HG03565 (cell line): ENCODE measurements around the gene PRDM2.

Experiments
- ATAC-seq: cut with Tn5 transposase; IDR thresholded peaks from one replicate; pipeline ENCODE4 v1.9.1; 2021; ENCODE audit warnings: mild to moderate bottlenecking, moderate library complexity; ENCODE audit not compliant: unreplicated experiment

Gene PRDM2

DNA sequence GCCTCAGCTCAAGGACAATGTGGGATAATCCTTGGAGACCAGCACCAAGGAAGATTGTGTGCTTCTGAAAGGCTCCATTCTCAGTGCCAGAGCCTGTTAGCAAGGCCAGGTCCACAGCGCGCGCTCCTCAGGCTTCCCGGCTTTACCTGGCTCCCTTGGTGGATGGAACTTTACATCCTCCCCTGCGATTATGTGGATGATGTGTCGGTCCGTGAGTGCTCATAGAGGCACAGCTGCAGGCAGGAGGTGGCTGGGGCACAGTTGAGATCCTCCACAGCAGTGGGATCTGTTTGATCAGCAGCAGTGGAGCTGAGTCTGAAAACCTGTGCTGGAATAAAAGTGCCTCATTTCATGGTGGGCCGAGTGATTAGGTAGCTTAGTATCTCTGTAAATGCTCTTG, 62.7 kb downstream of the PRDM2 start:
- ATAC-seq = no peak

DNA sequence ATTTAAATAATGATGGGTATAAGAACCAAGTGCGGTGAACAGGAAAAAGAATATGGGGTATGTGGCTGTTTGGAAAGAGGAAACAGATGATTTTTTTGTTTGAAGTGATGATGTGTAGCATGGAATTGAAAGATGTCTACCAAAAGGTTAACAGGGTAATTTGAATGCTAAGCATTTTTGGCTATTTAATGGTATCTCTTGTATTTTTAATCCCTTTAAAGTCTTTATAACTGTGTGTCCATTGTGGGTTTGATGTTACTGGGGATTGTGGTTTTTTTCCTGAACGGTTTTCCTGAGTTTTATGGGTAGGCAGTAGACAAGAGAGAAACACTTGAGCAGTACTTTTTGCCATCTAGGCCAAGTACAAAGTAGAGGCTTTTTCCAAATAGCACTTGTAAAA, 63.2 kb downstream of the PRDM2 start:
- no peak for ATAC-seq

DNA sequence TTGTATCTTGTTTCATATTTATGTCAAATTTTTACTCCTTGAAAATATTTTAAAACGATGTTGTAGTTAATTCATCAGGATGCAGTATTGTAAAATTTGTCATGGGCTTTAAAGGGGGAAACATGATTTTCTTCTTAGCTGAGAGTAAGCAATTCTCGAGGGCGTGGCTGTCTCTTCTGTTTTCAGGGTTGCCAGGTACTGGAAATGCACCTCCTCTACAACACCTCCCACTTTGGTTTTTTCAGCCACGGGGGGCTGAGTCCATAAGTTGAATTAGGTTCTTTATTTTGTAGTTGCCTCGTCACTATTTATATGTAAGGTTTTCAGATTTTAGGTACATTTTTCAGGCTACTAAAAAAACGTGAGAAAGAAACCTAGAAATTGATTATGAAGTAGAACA, 64.0 kb downstream of the PRDM2 start:
- ATAC-seq = no peak

DNA sequence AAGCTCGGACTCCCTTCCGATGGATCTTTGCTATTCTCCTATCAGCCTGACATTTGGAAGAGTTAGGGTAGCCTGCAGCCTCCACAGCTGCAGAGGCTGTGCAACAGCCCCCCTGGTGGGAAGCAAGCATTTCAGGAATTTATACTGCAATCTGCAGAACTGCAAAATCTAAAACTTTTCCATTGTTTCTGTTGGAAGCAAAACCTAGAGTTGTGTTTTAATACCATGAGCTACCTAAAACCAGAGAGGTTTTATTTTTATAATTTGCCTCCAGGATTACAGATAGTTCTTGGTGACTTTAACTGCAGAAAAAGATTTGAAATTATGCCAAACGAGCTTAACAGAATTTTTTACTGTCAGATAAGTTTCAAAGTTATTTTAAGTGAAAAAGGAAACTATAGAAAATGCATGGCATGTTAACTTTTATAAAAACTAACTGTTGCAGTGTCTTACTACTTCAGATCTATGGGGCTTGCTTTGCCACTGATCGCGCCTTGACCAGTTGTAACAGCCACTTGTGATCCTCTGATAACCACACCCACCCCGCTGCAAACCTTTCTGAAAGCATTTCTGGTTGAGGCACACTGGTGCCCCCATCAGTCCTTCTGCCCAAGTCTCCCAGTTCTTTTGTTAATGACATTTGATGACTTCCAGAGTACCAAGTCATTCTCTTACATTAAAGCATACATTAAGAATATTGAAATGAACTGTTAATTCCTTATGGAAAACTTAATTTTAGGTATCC, 64.8 kb downstream of the PRDM2 start:
- no peak for ATAC-seq

DNA sequence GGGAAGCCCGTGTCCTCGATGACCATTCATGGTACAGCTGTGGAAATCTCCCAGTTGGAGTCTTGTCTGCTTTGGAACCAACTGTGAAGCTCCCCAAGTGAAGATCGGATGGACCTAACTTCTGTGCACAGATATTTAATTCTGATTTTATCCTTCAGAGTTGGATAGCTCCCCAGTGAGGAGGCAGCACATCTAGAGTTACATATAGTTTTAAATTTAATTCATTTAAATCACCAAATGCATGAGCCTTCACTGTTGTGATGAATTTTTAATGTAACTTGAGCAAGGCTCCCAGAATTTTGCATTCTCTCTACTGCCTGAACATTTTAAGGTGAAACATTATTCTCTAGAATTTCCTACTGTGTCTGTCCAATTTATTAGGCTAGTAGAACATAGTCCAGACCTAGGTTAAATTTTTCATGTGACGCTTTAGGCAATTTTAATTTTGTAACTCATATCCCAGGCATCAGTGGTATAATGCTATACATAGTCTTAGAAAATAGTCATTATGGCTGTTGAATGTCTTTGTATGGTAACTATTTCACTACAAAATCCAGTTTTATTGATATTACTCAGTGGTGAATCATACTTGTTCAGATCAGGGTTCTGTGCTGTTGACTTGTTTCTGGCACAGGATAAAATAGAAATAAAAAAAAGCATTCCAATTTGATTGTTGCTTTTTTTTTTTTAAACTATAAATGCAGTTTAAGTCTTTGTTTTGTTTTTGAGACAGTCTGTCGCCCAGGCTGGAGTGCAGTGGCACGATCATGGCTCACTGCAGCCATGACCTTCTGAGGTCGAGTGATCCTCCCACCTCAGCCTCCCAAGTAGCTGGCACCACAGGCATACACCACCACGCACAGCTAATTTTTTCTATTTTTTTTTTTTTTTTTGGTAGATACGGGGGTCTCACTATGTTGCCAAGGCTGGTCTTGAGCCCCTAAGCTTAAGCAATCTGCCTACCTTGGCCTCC, 66.9 kb downstream of the PRDM2 start:
- ATAC-seq = no peak

DNA sequence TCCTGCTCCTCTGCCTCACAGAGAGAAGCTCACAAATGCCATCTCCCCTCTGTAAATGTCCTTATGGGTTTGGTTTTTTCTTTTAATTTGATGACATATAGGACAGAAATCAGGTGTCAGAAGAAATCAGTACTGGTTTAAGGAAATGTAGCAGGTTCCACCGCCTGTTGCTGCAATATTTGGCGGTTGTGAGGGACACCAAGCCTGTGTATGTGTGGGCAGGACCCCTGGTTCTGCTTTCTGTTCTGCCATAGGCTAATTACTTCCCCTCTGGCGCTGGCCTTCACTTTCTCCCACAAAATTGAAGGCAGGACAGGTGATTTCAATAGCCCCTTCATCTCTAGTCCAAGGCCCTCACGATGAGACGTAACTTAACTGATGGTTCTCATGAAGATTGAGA, 69.2 kb downstream of the PRDM2 start:
- no peak for ATAC-seq

DNA sequence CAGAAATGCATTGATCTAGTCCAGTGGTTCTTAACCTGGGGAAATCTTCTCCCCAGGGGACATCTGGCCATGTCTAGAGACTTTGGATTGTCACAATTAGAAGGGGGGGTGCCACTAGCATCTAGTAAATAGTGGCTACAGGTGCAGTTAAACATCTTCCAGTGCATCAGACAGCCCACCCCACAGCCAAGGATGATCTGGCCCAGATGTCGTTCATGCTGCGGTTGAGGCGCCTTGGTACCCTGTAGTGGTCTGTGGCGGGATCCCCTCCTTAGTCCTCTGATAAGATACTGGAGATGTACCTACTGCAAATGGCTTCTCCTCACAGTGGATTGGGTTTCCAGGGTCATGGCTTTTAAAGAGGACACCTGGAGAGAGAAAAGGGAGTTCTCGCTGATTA, 69.8 kb downstream of the PRDM2 start:
- ATAC-seq = no peak

DNA sequence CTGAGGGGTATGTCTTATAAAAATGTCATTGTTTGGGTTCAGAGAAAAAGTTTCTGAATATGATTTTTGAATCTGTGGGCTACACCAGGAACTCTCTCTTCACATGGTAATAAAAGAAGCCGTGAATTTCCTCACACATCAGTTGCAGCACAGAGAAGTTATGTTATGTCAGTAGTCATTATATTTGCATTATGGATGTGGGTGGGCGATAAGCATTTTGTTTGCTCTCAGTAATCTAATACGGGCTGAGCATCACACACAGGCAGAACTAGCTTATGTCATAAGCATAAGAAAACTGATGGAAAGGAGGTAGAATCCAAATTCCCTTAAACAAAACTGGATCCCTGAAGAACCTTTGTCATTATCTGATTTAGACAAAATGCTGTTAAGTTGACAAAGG, 70.8 kb downstream of the PRDM2 start:
- ATAC-seq = no peak

DNA sequence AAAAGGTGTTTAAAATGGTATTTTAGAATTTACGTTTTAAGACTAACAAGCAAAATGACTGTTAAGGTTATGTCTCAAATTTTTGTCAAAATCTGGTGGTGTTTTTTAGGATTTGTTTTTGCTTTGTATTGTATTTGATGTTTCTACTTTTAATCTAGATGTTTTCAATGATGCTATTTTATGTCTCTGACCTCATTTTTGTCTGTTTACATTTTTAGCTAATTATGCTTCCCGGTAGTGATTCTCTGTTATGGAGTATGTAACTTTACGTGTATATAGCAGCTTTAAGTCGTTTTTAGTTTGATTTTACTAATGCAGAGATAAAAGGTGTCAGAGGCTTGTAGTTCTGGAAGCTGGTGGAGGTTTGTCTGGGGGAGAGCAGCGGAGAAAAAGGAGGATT, 71.8 kb downstream of the PRDM2 start:
- ATAC-seq = no peak

DNA sequence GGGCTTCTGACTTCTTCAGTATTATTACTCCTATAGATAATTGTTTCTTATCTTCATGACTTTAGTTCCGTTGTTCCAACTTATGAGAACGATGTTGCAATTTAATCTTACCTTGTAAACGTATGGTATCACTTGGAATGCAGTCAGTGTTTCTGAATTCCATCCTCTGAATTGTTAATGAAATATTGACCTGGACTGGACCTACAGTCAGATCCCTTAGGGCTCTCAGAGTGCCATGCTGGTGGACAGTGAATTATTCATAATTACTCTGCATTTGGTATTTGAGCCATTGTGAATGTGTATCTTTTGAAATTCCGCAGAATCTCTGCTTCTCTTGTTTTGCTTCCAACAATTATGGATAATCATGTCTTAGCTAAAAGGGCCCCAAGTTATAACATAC, 72.3 kb downstream of the PRDM2 start:
- no peak for ATAC-seq

DNA sequence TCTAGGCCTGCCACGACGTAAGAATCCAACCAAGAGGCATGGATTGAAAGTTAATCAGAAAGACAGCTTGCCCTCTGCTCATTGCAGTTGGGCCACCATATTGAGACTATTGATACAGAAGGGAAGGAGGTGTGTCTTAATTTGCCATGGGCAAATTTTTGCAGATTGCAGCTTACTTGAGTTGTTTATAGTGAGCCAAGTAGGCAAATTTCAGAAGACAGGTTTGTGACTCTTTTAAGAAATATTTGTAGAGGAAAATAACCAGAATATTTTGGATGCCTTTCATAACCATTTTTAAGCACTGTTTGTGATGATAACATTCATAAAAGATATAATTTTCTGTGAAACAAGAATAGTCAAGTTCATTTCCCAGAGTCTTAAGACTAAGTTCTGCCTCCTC, 74.1 kb downstream of the PRDM2 start:
- ATAC-seq = no peak

DNA sequence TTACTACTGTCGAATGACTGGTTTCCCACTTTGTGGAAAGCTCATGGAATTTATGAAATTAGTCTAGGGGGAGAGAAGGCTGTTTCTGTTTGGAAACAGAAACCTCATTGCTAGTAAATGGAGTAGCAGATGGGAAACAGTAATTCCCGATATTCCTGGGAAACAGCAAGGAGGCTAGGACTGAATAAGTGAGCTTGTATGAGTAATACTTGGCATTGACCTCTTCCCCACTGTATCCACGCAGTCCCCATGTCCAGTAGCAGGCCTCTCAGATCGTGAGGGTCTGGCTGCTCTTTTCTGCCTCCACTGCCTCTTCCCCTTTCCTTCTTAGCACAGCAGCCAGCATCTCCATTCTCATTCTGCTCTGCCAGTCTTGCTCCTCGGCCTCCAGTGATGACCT, 75.5 kb downstream of the PRDM2 start:
- no peak for ATAC-seq

DNA sequence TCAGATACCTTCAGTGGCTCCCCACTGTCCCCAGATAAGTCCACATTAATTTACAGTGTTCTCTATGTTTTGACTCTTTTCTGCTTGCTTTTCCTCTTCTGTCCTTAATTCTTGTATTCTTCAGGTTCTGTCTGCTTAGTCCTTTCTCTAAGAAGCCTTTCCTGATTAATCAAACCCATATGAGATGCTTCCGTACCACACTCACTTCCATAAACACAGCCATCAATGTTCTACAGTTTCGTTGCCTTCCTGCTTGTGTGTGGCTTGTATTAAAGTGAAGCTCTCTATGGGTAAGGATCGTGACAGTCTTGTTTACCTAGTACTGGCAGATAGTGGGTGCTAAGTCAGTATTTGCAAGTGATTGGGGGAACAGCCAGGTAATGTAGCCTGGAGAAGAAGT, 75.9 kb downstream of the PRDM2 start:
- ATAC-seq = no peak

DNA sequence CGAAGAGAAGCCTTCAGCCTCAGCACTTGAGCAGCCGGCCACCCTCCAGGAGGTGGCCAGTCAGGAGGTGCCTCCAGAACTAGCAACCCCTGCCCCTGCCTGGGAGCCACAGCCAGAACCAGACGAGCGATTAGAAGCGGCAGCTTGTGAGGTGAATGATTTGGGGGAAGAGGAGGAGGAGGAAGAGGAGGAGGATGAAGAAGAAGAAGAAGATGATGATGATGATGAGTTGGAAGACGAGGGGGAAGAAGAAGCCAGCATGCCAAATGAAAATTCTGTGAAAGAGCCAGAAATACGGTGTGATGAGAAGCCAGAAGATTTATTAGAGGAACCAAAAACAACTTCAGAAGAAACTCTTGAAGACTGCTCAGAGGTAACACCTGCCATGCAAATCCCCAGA, 78.4 kb downstream of the PRDM2 start:
- ATAC-seq = no peak

DNA sequence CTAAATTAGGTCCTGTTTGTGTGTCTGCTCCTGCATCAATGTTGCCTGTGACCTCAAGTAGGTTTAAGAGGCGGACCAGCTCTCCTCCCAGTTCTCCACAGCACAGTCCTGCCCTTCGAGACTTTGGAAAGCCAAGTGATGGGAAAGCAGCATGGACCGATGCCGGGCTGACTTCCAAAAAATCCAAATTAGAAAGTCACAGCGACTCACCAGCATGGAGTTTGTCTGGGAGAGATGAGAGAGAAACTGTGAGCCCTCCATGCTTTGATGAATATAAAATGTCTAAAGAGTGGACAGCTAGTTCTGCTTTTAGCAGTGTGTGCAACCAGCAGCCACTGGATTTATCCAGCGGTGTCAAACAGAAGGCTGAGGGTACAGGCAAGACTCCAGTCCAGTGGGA, 79.9 kb downstream of the PRDM2 start:
- ATAC-seq = no peak

DNA sequence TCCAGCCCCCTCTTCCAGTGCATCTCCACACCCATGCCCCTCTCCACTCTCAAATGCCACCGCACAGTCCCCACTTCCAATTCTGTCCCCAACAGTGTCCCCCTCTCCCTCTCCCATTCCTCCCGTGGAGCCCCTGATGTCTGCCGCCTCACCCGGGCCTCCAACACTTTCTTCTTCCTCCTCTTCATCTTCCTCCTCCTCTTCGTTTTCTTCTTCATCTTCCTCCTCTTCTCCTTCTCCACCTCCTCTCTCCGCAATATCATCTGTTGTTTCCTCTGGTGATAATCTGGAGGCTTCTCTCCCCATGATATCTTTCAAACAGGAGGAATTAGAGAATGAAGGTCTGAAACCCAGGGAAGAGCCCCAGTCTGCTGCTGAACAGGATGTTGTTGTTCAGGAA, 80.8 kb downstream of the PRDM2 start:
- no peak for ATAC-seq

DNA sequence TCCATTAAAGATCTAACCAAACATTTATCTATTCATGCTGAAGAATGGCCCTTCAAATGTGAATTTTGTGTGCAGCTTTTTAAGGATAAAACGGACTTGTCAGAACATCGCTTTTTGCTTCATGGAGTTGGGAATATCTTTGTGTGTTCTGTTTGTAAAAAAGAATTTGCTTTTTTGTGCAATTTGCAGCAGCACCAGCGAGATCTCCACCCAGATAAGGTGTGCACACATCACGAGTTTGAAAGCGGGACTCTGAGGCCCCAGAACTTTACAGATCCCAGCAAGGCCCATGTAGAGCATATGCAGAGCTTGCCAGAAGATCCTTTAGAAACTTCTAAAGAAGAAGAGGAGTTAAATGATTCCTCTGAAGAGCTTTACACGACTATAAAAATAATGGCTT, 81.2 kb downstream of the PRDM2 start:
- no peak for ATAC-seq

DNA sequence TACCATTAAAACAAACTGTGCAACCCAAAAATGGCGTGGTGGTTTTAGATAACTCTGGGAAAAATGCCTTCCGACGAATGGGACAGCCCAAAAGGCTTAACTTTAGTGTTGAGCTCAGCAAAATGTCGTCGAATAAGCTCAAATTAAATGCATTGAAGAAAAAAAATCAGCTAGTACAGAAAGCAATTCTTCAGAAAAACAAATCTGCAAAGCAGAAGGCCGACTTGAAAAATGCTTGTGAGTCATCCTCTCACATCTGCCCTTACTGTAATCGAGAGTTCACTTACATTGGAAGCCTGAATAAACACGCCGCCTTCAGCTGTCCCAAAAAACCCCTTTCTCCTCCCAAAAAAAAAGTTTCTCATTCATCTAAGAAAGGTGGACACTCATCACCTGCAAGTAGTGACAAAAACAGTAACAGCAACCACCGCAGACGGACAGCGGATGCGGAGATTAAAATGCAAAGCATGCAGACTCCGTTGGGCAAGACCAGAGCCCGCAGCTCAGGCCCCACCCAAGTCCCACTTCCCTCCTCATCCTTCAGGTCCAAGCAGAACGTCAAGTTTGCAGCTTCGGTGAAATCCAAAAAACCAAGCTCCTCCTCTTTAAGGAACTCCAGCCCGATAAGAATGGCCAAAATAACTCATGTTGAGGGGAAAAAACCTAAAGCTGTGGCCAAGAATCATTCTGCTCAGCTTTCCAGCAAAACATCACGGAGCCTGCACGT, 82.1 kb downstream of the PRDM2 start:
- ATAC-seq = no peak

DNA sequence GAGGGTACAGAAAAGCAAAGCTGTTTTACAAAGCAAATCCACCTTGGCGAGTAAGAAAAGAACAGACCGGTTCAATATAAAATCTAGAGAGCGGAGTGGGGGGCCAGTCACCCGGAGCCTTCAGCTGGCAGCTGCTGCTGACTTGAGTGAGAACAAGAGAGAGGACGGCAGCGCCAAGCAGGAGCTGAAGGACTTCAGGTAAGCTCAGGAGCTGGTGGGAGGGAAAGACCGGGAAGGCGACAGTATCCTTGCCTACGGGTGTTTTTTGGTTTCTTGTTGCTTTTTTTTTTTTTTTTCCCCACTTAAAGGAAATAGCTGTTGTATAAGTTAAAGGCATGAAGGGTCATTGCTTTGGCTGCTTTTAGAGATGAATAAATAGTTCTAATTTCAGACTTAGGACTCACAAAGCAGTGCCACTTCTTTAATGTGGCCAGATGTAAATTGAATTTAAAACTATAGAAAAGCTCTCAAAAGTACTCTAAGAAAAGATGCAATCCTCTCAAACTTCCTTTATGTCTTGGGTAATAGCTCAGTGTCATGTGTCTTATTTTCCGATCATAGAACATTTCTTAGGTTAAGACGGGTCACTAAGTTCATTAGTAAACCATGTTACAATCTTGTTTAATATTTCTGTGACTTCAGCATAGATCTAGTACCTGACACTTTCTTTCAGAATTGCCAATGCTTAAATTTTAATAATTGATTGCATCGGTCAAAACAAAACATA, 82.8 kb downstream of the PRDM2 start:
- ATAC-seq = no peak

DNA sequence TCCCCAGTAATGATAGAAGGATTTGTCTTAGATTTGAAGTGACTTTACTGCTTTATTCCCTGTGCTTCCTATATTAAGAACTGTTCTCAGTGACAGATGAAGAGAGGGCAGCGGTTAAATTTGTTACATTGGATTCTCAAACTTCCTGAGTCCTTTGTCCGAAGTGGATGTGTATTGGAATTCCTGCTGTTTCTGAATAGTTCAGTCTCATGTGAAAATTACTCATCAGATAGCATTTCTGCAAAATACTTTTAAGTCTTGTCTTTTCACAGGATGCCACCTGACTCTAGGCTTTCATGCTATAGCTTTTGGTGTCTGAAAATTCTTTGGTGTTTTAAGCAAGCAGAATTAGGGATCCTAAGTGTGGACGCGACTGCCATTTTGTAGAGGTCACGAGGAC, 83.6 kb downstream of the PRDM2 start:
- no peak for ATAC-seq

DNA sequence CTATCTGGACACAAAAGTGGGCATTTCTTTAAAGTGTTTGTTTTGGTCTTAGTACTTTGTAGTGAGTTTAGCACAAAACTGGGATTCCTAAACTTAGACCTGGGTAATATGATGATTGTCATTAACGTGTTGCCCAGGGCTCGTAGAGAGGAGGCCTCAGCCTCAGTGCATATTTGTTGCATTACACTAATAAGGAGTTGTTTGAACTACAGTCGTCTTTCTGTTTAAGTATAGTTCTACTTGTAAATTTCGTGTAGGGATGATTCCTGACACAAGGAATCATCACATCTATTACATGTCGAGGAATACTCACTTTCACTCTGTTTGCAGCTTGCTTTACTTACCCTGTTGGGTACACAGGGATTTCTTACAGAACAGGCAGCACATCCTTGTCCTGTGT, 85.0 kb downstream of the PRDM2 start:
- ATAC-seq = no peak
